ENCODE data around the gene IL32.
"Not testable (repeated sequence)": the region's sequence is repeated elsewhere in the genome, so short reads cannot be mapped to it uniquely, and the experiment has no call there.

IL32 gene

GRCh38 chr16:3028716-3029319 is 36.6 kb upstream of the IL32 start:
- DNase-seq: no peak

DNA sequence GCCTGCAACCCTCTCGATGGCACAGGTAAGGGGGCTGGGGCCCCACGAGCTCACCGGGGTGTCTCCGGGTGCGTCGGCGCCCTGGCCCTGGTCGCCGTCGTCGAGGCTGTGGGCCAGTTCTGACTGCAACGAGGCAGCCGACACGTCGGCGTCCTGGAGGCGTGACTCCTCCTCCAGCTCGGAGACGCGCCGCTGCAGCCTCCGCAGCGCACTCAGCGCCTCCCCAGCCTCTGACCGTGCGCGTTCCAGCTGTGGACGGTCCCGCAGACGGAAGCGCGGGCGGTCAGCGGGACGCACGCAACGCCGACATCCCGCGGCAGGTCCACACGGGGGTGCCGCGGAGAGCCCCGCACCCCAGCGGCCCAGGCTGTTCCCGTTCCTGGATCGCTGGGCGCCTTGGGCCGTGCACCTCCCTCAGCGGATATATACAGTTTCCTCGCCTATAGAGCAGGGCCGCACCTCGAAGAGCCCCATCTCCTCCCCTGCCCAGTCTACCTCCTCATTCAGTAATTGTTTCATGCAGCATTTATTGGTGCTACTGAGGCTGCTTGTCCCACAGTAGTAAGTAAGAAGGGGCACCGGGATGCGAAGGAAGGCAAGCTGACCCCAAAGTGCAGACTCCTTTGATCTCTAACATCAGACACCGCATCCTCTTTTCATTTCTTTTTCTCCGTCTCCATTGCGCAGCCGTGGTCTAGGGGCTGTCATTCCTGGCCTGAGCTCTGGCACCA is 35.8 kb upstream of the IL32 start:
- peak; percentile 53 for DNase-seq

- DNase-seq: no peak
Measured at GRCh38 chr16:3030222-3031212, 34.9 kb upstream of the IL32 start.

- no peak for DNase-seq
Measured at GRCh38 chr16:3032624-3033023, 32.8 kb upstream of the IL32 start.

DNA sequence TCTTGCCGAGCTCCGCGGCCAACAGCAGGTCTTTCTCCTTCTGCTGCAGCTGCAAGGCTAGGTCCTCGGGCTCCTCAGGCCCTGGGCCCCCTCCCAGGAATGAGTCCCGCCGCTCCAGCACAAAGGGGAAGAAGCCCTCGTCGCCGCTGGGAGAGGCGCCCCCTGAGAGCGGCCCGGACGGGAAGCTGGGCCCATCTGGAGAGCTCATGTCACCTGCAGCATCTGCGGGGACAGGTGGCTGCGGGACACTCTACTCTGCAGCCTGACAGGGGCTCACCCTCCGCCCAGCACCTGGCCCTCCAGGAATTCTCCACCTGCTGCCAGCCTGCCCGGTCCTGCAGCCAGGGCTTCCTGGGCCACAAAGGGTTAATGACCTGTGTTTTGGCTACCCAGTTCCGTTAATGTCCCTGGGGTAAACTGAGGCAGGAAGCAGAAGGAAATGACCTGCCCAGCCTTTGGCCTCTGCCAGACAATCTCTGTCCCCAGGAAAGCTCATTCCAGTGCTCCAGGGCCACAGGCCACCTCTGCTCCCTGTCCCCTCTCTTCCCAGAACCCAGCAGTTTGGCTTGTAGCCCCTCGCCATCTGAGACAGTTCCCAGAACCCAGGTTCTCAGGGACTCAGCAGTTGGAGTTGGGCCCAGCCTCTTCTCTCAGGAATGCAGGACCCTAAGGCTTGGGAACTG is 30.0 kb upstream of the IL32 start:
- no peak for DNase-seq

DNA sequence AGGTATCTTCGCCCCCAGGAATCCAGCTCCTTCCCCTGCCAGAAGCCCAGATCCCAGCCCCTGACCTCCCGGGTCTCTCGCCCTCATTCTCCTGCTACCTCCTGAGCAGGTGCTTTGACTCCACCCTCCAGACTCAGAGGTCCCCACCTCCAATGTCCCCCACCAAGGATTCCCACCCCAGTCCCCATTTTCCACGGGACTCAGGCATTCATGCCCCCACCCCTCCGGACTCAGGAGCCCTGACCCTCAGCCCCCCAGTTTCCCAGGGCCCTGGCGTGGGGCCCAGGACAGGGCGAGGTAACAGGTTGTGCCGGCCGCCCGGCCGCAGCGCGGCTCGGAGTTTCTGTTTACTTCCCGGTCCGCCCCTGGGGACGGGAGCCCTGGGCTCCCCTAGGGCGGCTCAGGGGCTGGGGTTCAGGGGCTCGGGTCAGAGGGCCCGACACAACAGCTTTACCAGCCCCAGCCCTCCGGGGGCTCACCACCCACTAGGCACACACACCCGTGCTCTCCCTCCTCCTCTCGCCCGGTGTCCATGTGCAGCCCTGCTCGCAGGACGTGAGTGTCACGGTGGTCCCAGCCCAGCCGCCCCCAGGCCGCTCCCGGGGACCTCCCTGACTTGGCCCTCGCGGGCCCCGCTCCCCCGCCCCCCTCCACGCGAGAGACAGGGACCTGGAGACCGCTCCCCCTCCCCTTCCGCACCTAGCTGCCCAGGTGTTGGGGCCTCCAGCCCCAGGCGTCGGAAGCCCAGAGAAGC is 29.3 kb upstream of the IL32 start:
- no peak for DNase-seq

GRCh38 chr16:3036726-3037315 is 28.6 kb upstream of the IL32 start, which contains the start of gene BICDL2:
TSS of gene BICDL2 (minus strand) at chr16:3036944. CDS start at chr16:3035496, 1,448 bp downstream.
- DNase-seq: no peak

DNA sequence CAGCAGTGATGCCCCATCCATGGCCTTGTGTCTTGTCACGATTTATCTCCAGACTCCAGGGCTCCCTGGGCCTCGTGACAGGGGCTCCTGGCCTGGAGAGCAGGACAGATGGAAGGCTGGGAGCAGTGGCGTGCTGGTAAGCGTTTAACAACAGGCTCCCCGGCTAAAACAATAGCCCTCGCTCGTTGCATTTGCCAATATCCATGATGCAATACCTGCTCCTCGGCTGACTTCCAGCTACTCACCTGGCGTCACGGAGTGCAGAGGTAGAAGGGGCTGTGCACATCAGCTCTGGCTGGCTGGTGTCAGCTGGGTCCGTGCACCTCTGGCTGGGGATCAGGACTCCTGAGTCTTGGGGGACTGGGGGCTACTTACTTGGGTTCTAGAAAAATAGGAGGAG is 27.2 kb upstream of the IL32 start:
- no peak for DNase-seq

GRCh38 chr16:3038896-3039295 is 26.5 kb upstream of the IL32 start:
- DNase-seq: no peak

DNA sequence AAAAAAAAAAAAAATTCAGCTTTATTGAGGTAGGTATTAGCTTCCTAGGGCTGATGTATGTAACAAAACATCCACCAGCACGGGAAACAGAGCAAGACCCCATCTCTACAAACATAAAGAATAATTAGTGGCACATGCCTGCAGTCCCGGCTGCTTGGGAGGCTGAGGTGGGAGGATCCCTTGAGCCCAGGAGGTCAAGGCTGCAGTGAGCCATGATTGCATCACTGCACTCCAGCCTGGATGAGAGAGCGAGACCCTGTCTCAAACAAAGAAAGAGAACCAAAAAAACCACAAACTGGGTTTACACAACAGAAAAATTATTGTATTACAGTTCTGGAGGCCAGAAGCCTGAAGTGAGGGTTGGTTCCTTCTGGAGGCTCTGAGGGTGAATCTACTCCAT is 23.1 kb upstream of the IL32 start:
- DNase-seq: no peak

GRCh38 chr16:3044708-3045107 is 20.7 kb upstream of the IL32 start:
- DNase-seq: no peak

GRCh38 chr16:3045758-3046640 is 19.4 kb upstream of the IL32 start, which contains the start of gene MMP25:
TSS of gene MMP25 (plus strand) at chr16:3046561. CDS start at chr16:3046918, 357 bp downstream.
- DNase-seq: no peak

- no peak for DNase-seq
Measured at GRCh38 chr16:3046641-3047386, 18.6 kb upstream of the IL32 start.

- DNase-seq: no peak
Measured at GRCh38 chr16:3047387-3047720, 18.1 kb upstream of the IL32 start.

- DNase-seq: no peak
Measured at GRCh38 chr16:3049921-3050481, 15.4 kb upstream of the IL32 start.

GRCh38 chr16:3050487-3050886 is 15.0 kb upstream of the IL32 start:
- DNase-seq: no peak

DNA sequence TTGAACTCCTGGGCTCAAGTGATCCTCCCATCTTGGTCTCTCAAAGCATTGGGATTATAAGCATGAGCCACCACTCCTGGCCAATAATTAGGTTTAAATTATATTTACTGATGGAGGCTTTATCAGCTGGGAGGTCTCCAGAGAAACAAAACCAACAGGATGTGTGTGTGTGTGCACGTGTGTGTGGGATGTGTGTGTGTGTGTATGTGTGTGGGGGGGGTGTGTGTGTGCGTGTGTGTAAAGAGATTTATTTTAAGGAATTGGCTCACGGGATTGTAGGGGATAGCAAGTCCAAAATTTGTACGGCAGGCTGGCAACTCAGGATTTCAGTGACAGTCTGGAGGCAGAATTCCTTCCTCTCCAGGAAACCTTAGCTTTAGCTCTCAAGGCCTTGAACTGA is 14.4 kb upstream of the IL32 start:
- no peak for DNase-seq

- DNase-seq: no peak
Measured at GRCh38 chr16:3051494-3051893, 13.9 kb upstream of the IL32 start.

DNA sequence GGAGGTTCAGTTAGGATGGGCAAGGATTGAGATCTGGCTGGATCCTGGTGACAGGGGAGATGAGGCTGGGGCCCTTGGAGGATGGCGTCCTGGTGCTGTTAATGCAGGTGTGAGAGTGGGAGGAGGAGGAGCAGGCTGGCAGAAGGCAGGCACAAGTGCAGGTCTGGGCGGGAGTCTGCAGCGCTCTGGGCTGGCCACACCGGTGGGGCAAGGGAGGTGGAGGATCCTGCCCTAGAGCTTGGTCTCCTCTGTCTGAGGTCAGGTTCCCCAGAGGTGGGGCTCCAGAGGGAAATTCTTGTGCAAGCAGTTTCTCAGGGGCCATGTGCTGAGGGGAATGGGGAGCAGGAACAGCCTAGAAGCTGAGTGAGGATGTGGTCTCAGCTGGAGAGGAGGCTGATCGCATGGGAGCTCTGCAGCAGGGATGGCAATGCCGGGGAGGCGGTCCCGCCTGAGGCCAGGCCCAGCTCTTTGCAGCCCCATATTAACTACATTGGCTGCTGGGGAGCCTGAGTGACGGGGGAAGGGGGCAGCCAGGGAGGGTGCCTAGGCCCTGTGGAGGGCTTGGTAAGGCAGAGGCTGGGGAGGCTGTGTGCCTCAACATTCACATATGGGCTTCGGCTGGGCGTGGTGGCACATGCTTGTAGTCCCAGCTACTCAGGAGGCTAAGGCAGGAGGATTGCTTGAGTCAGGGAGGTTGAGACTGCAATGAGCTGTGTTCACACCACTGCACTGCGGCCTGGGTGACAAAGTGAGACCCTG is 12.7 kb upstream of the IL32 start:
- DNase-seq: not testable (repeated sequence)
